ENCODE data around the gene KRTAP2-3. TPM values are rescaled to one million over a fixed set of nuclear protein-coding genes. Genes with fewer than 3 reads are reported as not detected.
"Not testable (repeated sequence)": the region's sequence is repeated elsewhere in the genome, so short reads cannot be mapped to it uniquely, and the experiment has no call there.

The KRTAP2-3 gene
- total RNA-seq, 3 donors from 2014 or later: not detected

- no peak for DNase-seq (ENCODE audit: low spot score in 2 of 2)
- peak overlapping the region in 1 of 2 donors; percentile 25 for H3K27ac ChIP-seq
- intact Hi-C loops (cut with DNase I; ENCODE audit: low total_unique reads): no loop called here
- H3K4me3 ChIP-seq: no peak overlapping the region
- H3K4me1 ChIP-seq: no peaks in the 10 kb centered on the region
- TF ChIP-seq POLR2A (IDR thresholded peaks at IDR 0.05): no peak
- no peak for TF ChIP-seq POLR2AphosphoS5 (IDR thresholded peaks at IDR 0.05)
- no peak for TF ChIP-seq CTCF (IDR thresholded peaks at IDR 0.05)
- H3K36me3 ChIP-seq: no peaks in the 10 kb centered on the region
- H3K27me3 ChIP-seq: no peaks in the 10 kb centered on the region
- H3K9me3 ChIP-seq: no peaks in the 10 kb centered on the region
Measured at GRCh38 chr17:41061964-41062363, 2.0 kb upstream of the KRTAP2-3 start.

GRCh38 chr17:41059276-41060051, 450 bp downstream of the KRTAP2-3 start:
- not testable (repeated sequence) for DNase-seq (ENCODE audit: low spot score in 2 of 2); H3K4me3 ChIP-seq; H3K36me3 ChIP-seq; H3K9me3 ChIP-seq; H3K4me1 ChIP-seq; H3K27me3 ChIP-seq; H3K27ac ChIP-seq
- intact Hi-C loops (cut with DNase I; ENCODE audit: low total_unique reads): loop anchor here (2.0 kb wide), 1 partner anchor 33 kb away; no protein-coding TSS in a partner anchor

GRCh38 chr17:41058741-41059140, 1.2 kb downstream of the KRTAP2-3 start:
- no peak overlapping the region for H3K27ac ChIP-seq
- no peak for DNase-seq (ENCODE audit: low spot score in 2 of 2)
- no peaks in the 10 kb centered on the region for H3K4me1 ChIP-seq
- intact Hi-C loops (cut with DNase I; ENCODE audit: low total_unique reads): loop anchor here (2.0 kb wide), 1 partner anchor 34 kb away; no protein-coding TSS in a partner anchor
- H3K27me3 ChIP-seq: no peaks in the 10 kb centered on the region
- no peak for TF ChIP-seq POLR2A (IDR thresholded peaks at IDR 0.05)
- TF ChIP-seq POLR2AphosphoS5 (IDR thresholded peaks at IDR 0.05): no peak
- no peak for TF ChIP-seq CTCF (IDR thresholded peaks at IDR 0.05)
- no peaks in the 10 kb centered on the region for H3K36me3 ChIP-seq
- no peaks in the 10 kb centered on the region for H3K9me3 ChIP-seq
- no peak overlapping the region for H3K4me3 ChIP-seq

- no peak for DNase-seq (ENCODE audit: low spot score in 2 of 2)
- Histone ChIP-seq H3K4me1 (no peaks in the 10 kb centered on the region), H3K9me3 (no peaks in the 10 kb centered on the region), H3K27ac (no peak overlapping the region), H3K4me3 (no peak overlapping the region), H3K36me3 (no peaks in the 10 kb centered on the region), H3K27me3 (no peaks in the 10 kb centered on the region)
- intact Hi-C loops (cut with DNase I; ENCODE audit: low total_unique reads): no loop called here
- TF ChIP-seq CTCF (IDR thresholded peaks at IDR 0.05): no peak
- TF ChIP-seq POLR2AphosphoS5 (IDR thresholded peaks at IDR 0.05): no peak
- no peak for TF ChIP-seq POLR2A (IDR thresholded peaks at IDR 0.05)
Measured at GRCh38 chr17:41057547-41057946, 2.4 kb downstream of the KRTAP2-3 start.

- H3K36me3 ChIP-seq; H3K9me3 ChIP-seq; H3K27me3 ChIP-seq; intact Hi-C loops (cut with DNase I; ENCODE audit: low total_unique reads); H3K4me1 ChIP-seq; H3K27ac ChIP-seq; DNase-seq (ENCODE audit: low spot score in 2 of 2); H3K4me3 ChIP-seq: not testable (repeated sequence)
Measured at GRCh38 chr17:41055130-41055529, 4.8 kb downstream of the KRTAP2-3 start, which contains the start of gene KRTAP2-2. Gene KRTAP2-2, minus strand, starts transcription at chr17:41055230. Its CDS starts 19 bp downstream, at chr17:41055211.

- H3K9me3 ChIP-seq; DNase-seq (ENCODE audit: low spot score in 2 of 2); intact Hi-C loops (cut with DNase I; ENCODE audit: low total_unique reads); H3K27ac ChIP-seq; H3K27me3 ChIP-seq; H3K4me1 ChIP-seq; H3K36me3 ChIP-seq; H3K4me3 ChIP-seq: not testable (repeated sequence)
Measured at GRCh38 chr17:41054556-41054955, 5.4 kb downstream of the KRTAP2-3 start.
